Mesenchymal stem cell (in vitro differentiated cells and primary cell): ENCODE results near the gene EHD4.

Experiments
- DNase-seq: peaks from one replicate; pipeline ENCODE4 v3.0.0-alpha.2; 2013
- H2AFZ ChIP-seq: one replicate; pipeline ENCODE4 v1.6.1; 2013; ENCODE audit warnings: low read depth, mild to moderate bottlenecking, control low read depth, inconsistent platforms, low read length, moderate library complexity
- H2AK5ac ChIP-seq: 2 replicates; pipeline ENCODE4 v1.6.1; 2013; ENCODE audit warnings: low read length, moderate library complexity, mild to moderate bottlenecking, inconsistent platforms; ENCODE audit not compliant: severe bottlenecking
- H2BK120ac ChIP-seq: one replicate; pipeline ENCODE4 v1.6.1; 2013; ENCODE audit warnings: low read depth, mild to moderate bottlenecking, inconsistent platforms, low read length, moderate library complexity
- H2BK12ac ChIP-seq, 2 experiments: one replicate each; pipeline ENCODE4 v1.6.1; 2013; ENCODE audit warnings: inconsistent platforms in 2 of 2, low read length in 2 of 2, mild to moderate bottlenecking in 2 of 2, moderate library complexity in 2 of 2, control low read depth in 1 of 2
- H2BK15ac ChIP-seq: one replicate; pipeline ENCODE4 v1.6.1; 2013; ENCODE audit warnings: mild to moderate bottlenecking, low read depth, inconsistent platforms; ENCODE audit not compliant: poor library complexity, severe bottlenecking
- H2BK5ac ChIP-seq: 2 replicates; pipeline ENCODE4 v1.6.1; 2013; ENCODE audit warnings: low read depth, mild to moderate bottlenecking, low read length, control low read depth, inconsistent platforms; ENCODE audit not compliant: poor library complexity, severe bottlenecking
- H3K14ac ChIP-seq, 2 experiments: one replicate each; pipeline ENCODE4 v1.6.1; 2013; ENCODE audit warnings: inconsistent platforms in 2 of 2, low read length in 2 of 2, control low read depth in 1 of 2, mild to moderate bottlenecking in 1 of 2, moderate library complexity in 1 of 2
- H3K18ac ChIP-seq, 2 experiments: one replicate each; pipeline ENCODE4 v1.6.1; 2013; ENCODE audit warnings: inconsistent platforms in 2 of 2, low read length in 2 of 2, control low read depth in 1 of 2, low read depth in 1 of 2, mild to moderate bottlenecking in 1 of 2
- H3K23ac ChIP-seq, 2 experiments: one replicate each; pipeline ENCODE4 v1.6.1; 2013; ENCODE audit warnings: inconsistent platforms in 2 of 2, low read length in 2 of 2, mild to moderate bottlenecking in 2 of 2, moderate library complexity in 2 of 2, control low read depth in 1 of 2
- H3K27ac ChIP-seq: 2 replicates; pipeline ENCODE4 v1.5.1; 2013; ENCODE audit warnings: mild to moderate bottlenecking, moderate library complexity, low read length, control low read depth, inconsistent platforms; ENCODE audit not compliant: poor library complexity, severe bottlenecking
- H3K27me3 ChIP-seq, 2 experiments: 2 replicates each; pipeline versions ENCODE4 v1.6.1 to v1.7.0; 2013; ENCODE audit warnings: low read length in 2 of 2, mild to moderate bottlenecking in 2 of 2, moderate library complexity in 2 of 2, control low read depth in 1 of 2, inconsistent platforms in 1 of 2; ENCODE audit not compliant: control insufficient read depth in 1 of 2, insufficient read depth in 1 of 2
- H3K36me3 ChIP-seq, 2 experiments: 2 replicates each; pipeline versions ENCODE4 v1.6.1 to v1.7.0; 2013; ENCODE audit warnings: low read length in 2 of 2, control low read depth in 1 of 2, inconsistent platforms in 1 of 2, low read depth in 1 of 2, mild to moderate bottlenecking in 1 of 2; ENCODE audit not compliant: insufficient read depth in 2 of 2, control insufficient read depth in 1 of 2
- H3K4ac ChIP-seq, 2 experiments: one replicate each; pipeline ENCODE4 v1.6.1; 2013; ENCODE audit warnings: inconsistent platforms in 2 of 2, low read length in 2 of 2, mild to moderate bottlenecking in 2 of 2, moderate library complexity in 2 of 2, control low read depth in 1 of 2, low read depth in 1 of 2
- H3K4me1 ChIP-seq: 2 replicates; pipeline ENCODE4 v1.6.1; 2013; ENCODE audit warnings: low read depth, low read length, control low read depth; ENCODE audit not compliant: control insufficient read depth, insufficient read depth
- H3K4me2 ChIP-seq: 2 replicates; pipeline ENCODE4 v1.6.1; 2013; ENCODE audit warnings: low read length, mild to moderate bottlenecking, inconsistent platforms; ENCODE audit not compliant: poor library complexity, severe bottlenecking
- H3K4me3 ChIP-seq, 2 experiments: 2 replicates each; pipeline versions ENCODE4 v1.5.1 to v1.7.0; 2013; ENCODE audit warnings: low read length in 2 of 2, mild to moderate bottlenecking in 2 of 2, control low read depth in 1 of 2, low read depth in 1 of 2; ENCODE audit not compliant: insufficient read depth in 1 of 2
- H3K79me1 ChIP-seq: replicated peaks from 2 replicates; pipeline ENCODE4 v1.6.1; 2013; ENCODE audit warnings: mild to moderate bottlenecking, control low read depth, low read length, inconsistent platforms; ENCODE audit not compliant: poor library complexity, severe bottlenecking
- H3K9ac ChIP-seq: 2 replicates; pipeline ENCODE4 v1.7.0; 2013; ENCODE audit warnings: mild to moderate bottlenecking, low read length, moderate library complexity
- H3K9me3 ChIP-seq: 2 replicates; pipeline ENCODE4 v1.7.0; 2013; ENCODE audit warnings: mild to moderate bottlenecking, low read length; ENCODE audit not compliant: control insufficient read depth
- H4K8ac ChIP-seq: one replicate; pipeline ENCODE4 v1.6.1; 2013; ENCODE audit warnings: inconsistent platforms, mild to moderate bottlenecking, low read length, moderate library complexity
- H4K91ac ChIP-seq: one replicate; pipeline ENCODE4 v1.6.1; 2013; ENCODE audit warnings: mild to moderate bottlenecking, low read length, inconsistent platforms
- WGBS: methylation state at CpG from one replicate; pipeline ENCODE4 v1.1.7; 2013; ENCODE audit warnings: mixed read lengths; 5-methylcytosine and 5-hydroxymethylcytosine counted together

Gene EHD4

DNA sequence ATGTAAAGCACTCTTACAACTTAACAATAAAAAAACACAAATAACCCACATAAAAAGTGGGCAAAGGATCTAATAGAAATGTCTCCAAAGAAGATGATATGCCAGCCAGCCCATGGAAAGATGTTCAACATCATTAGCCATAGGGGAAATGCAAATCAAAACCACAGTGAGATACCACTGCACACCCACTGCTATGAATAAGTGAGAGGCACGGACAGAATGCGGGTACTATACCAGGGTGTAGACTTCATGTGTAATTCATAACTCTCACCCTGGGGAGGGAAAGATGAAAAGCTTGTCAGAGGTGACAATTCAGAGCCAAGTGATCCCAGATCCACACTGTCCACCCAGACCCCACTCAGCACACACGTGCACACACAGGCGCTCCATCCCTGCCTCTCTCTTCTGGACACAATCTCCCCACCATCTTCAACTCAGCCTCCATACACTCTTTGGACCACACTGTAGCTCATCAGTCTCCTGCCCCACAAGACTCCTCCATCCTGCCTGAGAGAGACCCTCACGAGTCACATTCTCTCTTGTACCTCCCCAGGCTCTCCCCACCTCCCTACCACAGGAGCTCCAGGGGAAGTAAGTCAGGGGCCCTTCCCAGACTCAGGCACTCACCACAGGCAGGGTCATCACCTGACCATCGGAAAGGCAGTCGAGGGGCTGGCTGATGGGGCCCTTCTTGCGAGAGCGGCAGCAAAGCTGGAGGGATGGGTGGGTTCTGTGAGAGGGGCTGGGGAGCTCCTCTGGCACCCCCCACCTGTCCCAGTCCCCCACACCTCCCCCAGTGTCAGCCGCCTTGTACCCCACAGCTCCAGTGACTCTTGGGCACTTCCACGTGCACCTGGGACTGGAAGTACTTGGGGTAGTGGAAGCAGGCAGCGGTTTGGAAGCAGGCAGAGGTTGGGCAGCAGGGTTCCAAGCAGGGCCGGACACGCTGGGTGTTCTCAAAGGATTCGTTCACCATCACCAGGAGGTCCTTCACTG is 27.2 kb upstream of the EHD4 start:
- Histone ChIP-seq H3K36me3 (no peaks in the 10 kb centered on the region), H3K4me1 (no peaks in the 10 kb centered on the region), H3K79me1 (no peaks in the 10 kb centered on the region), H3K9ac (no peak overlapping the region), H2BK12ac (no peak overlapping the region), H3K27ac (no peak overlapping the region), H3K18ac (no peak overlapping the region), H3K23ac (no peak overlapping the region), H2AFZ (no peak overlapping the region), H3K4me2 (no peak overlapping the region), H4K91ac (no peak overlapping the region), H3K4ac (no peak overlapping the region), H3K9me3 (no peaks in the 10 kb centered on the region), H2BK15ac (no peak overlapping the region), H2BK5ac (no peak overlapping the region), H2AK5ac (no peak overlapping the region), H3K4me3 (no peak overlapping the region), H3K14ac (no peak overlapping the region), H4K8ac (no peak overlapping the region), H2BK120ac (no peak overlapping the region), H3K27me3 (peaks cover 33 to 68% of the 10 kb centered on the region in 2 experiments)
- WGBS = 82% methylated on average over 11 of the region's 15 CpGs
- no peak for DNase-seq

DNA sequence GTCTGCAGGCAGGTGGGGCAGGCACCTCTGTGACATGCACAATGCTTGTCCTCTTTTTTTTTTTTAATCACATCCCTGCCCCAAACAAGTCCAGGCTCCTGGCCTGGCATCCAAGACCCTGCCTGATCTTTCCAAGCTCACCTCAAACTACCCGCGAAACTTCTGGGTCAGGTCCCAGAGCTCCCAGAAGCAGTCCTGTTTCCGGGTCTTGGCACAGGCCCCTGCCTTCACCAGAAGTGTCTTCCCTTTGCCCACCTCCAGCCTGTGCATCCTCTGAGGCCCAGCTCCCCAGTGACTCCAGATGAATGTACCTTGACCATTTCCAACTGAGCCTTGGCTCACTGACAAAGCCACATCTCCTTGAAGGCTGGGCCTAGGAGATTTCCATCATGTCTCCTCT is 25.5 kb upstream of the EHD4 start:
- no peak overlapping the region for H3K14ac ChIP-seq
- peaks cover 25 to 58% of the 10 kb centered on the region in 2 experiments for H3K27me3 ChIP-seq
- no peaks in the 10 kb centered on the region for H3K79me1 ChIP-seq
- no peaks in the 10 kb centered on the region for H3K4me1 ChIP-seq
- H3K9ac ChIP-seq = no peak overlapping the region
- H4K91ac ChIP-seq = no peak overlapping the region
- H2BK15ac ChIP-seq = no peak overlapping the region
- H3K36me3 ChIP-seq = no peaks in the 10 kb centered on the region
- H3K18ac ChIP-seq = no peak overlapping the region
- H2AK5ac ChIP-seq = no peak overlapping the region
- H2BK5ac ChIP-seq = no peak overlapping the region
- H3K23ac ChIP-seq = no peak overlapping the region
- no peak overlapping the region for H3K4ac ChIP-seq
- H4K8ac ChIP-seq = no peak overlapping the region
- no peak overlapping the region for H2AFZ ChIP-seq
- no peaks in the 10 kb centered on the region for H3K9me3 ChIP-seq
- 77% methylated on average over 3 of the region's 3 CpGs for WGBS
- DNase-seq = no peak
- no peak overlapping the region for H2BK12ac ChIP-seq
- no peak overlapping the region for H3K4me3 ChIP-seq
- H3K27ac ChIP-seq = no peak overlapping the region
- H2BK120ac ChIP-seq = no peak overlapping the region
- no peak overlapping the region for H3K4me2 ChIP-seq

DNA sequence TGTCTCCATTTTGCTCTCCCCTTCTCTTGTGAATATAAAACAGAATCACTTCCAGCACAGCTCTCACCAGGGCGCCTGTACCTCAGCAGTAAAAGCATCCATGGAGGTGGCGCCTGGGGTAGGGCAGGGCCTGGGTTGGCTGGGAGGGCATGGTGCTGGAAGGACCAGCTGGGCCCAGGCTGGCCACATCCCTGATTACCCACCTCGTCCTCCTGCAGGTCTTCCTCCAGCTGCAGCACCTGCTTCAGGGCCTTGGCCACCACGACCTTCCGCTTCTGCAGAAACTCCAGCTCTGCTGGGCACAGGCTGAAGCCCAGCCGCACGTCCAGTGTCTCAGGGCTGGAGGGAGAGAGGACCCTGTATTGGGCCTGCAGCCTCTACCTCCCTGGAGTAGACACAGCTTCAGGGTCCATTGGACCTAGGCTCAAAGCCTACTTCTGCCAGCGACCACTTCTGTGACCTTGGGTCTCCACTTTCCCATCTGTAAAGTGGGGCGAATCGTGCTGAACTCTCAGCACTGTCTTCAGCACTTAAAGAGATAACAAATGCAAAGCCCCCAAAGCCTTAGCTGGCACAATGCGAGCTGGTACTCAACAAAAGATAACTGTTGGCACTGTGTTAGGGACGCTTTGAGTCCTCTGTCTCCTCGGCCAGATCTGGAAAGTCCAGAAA is 24.7 kb upstream of the EHD4 start:
- H2BK120ac ChIP-seq = no peak overlapping the region
- no peak overlapping the region for H3K4me3 ChIP-seq
- no peak overlapping the region for H3K14ac ChIP-seq
- H4K8ac ChIP-seq = no peak overlapping the region
- H4K91ac ChIP-seq = no peak overlapping the region
- H3K27me3 ChIP-seq = peaks cover 25 to 52% of the 10 kb centered on the region in 2 experiments
- no peak overlapping the region for H2BK5ac ChIP-seq
- H3K36me3 ChIP-seq = no peaks in the 10 kb centered on the region
- no peaks in the 10 kb centered on the region for H3K79me1 ChIP-seq
- no peak for DNase-seq
- no peak overlapping the region for H2BK12ac ChIP-seq
- H3K18ac ChIP-seq = no peak overlapping the region
- H2AK5ac ChIP-seq = no peak overlapping the region
- H2BK15ac ChIP-seq = no peak overlapping the region
- no peak overlapping the region for H3K4ac ChIP-seq
- H3K9me3 ChIP-seq = no peaks in the 10 kb centered on the region
- WGBS = 89% methylated on average over 13 of the region's 13 CpGs
- H3K9ac ChIP-seq = no peak overlapping the region
- H3K4me1 ChIP-seq = no peaks in the 10 kb centered on the region
- no peak overlapping the region for H3K23ac ChIP-seq
- H3K4me2 ChIP-seq = no peak overlapping the region
- H2AFZ ChIP-seq = no peak overlapping the region
- H3K27ac ChIP-seq = no peak overlapping the region

DNA sequence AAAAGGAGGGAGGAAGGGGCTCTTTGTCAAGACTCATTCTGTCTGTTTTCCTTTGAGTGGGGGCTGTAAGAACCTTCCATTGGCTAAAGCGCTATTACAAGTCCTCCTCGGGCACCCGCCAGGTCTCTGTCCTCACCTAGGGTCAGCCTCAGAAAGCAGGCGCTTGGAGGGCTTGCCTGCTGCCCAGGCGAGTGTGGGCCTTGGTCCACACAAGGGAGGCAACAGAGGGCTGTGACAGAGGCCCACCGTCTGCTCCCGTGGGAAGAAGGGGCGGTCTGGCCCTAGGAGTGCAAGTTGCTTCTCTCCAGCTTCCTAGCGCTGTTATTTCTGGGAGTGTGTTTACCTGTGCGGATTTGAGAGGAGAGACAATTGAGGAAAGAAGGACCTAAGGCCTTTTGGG is 24.0 kb upstream of the EHD4 start:
- Histone ChIP-seq H3K18ac (no peak overlapping the region), H3K27me3 (peaks cover 23 to 49% of the 10 kb centered on the region in 2 experiments), H3K36me3 (no peaks in the 10 kb centered on the region), H3K4me3 (no peak overlapping the region), H2BK5ac (no peak overlapping the region), H3K4me2 (no peak overlapping the region), H3K9ac (no peak overlapping the region), H3K4me1 (no peaks in the 10 kb centered on the region), H3K79me1 (no peaks in the 10 kb centered on the region), H2AFZ (no peak overlapping the region), H4K8ac (no peak overlapping the region), H2BK15ac (no peak overlapping the region), H2AK5ac (no peak overlapping the region), H3K27ac (no peak overlapping the region), H4K91ac (no peak overlapping the region), H2BK120ac (no peak overlapping the region), H2BK12ac (no peak overlapping the region), H3K4ac (no peak overlapping the region), H3K23ac (no peak overlapping the region), H3K14ac (no peak overlapping the region), H3K9me3 (no peaks in the 10 kb centered on the region)
- 88% methylated on average over 10 of the region's 10 CpGs for WGBS
- DNase-seq = no peak
